Left ventricle myocardium inferior (tissue), 1 donor: ENCODE measurements around the gene CASP6. TPM values are rescaled to one million over a fixed set of nuclear protein-coding genes. Genes with fewer than 3 reads are reported as not detected.

Source experiments
- DNase-seq: peaks from one replicate; pipeline ENCODE4 v3.0.0-alpha.2; 2020
- H3K27ac ChIP-seq: fragments of 200-600 bp; replicated peaks from 2 replicates; pipeline ENCODE4 v1.8.0; 2021
- H3K27me3 ChIP-seq: fragments of 200-600 bp; 2 replicates; pipeline ENCODE4 v1.8.0; 2021; ENCODE audit warnings: low read depth
- H3K36me3 ChIP-seq: fragments of 200-600 bp; 2 replicates; pipeline ENCODE4 v1.8.0; 2021
- H3K4me1 ChIP-seq: fragments of 200-600 bp; 2 replicates; pipeline ENCODE4 v1.8.0; 2021
- H3K4me3 ChIP-seq: fragments of 200-600 bp; 2 replicates; pipeline ENCODE4 v1.8.0; 2021; ENCODE audit warnings: mild to moderate bottlenecking, moderate library complexity
- H3K9me3 ChIP-seq: fragments of 200-600 bp; replicated peaks from 2 replicates; pipeline ENCODE4 v1.8.0; 2021
- intact Hi-C: fragments of 100-400 bp; cut with micrococcal nuclease; formaldehyde crosslinking; loops from one replicate; pipeline ENCODE4 v1.11.0; 2022
- total RNA-seq: library from RNA; stranded (reverse); fragmentation: NEBNext Ultra II Directional; extraction: Animal tissue kit (Norgen Biotek cat#: 25700); gene quantifications from one replicate; pipeline ENCODE4 v1.2.1, GENCODE V29; 2021
- TF ChIP-seq, protein P1 (sequence below): fragments of 200-600 bp; IDR thresholded peaks from 2 replicates; pipeline ENCODE4 v1.8.0; 2021; ENCODE audit warnings: antibody characterized with exemption, mild to moderate bottlenecking, borderline replicate concordance
- donor health status: DM: no; HTN: yes; CAD: no; lungs with severe emphysema.

CASP6 gene
- total RNA-seq, 1 donor from 2014 or later: 6.0 TPM

DNA sequence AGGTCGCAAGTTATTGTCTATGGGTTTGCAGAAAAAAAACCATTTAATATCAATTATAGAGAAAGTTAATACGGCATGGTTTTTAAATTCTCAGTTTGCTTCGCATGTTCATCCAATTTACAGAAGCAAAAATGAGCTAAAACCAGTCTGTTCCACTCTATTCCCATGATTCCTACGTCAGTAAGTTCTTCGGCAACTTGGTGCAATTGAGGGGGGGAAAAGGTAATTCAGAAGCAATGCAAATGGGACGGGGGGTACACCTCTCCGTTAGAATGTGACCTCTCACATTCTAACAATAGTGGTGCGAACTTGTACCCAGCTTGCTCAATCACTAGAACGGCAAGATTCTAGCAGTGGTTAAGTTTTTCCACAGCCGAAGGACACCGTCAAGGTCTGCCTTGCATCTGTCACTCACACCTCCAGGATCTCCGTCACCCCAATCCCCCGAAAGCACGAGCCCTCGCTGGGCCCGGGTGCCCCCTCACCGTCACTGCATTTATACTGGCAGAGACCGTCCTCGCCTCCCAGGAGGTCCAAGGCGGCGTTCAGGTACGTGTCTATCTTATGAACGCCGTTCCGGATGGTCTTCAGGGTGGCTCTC lies 26.0 kb upstream of the CASP6 start:
- Histone ChIP-seq H3K4me3 (peak overlapping the region; percentile 85), H3K9me3 (no peaks in the 10 kb centered on the region), H3K4me1 (peaks cover 30% of the 10 kb centered on the region), H3K36me3 (peaks cover 3% of the 10 kb centered on the region), H3K27ac (peak overlapping the region; percentile 89), H3K27me3 (no peaks in the 10 kb centered on the region)
- TF ChIP-seq, protein P1, sequence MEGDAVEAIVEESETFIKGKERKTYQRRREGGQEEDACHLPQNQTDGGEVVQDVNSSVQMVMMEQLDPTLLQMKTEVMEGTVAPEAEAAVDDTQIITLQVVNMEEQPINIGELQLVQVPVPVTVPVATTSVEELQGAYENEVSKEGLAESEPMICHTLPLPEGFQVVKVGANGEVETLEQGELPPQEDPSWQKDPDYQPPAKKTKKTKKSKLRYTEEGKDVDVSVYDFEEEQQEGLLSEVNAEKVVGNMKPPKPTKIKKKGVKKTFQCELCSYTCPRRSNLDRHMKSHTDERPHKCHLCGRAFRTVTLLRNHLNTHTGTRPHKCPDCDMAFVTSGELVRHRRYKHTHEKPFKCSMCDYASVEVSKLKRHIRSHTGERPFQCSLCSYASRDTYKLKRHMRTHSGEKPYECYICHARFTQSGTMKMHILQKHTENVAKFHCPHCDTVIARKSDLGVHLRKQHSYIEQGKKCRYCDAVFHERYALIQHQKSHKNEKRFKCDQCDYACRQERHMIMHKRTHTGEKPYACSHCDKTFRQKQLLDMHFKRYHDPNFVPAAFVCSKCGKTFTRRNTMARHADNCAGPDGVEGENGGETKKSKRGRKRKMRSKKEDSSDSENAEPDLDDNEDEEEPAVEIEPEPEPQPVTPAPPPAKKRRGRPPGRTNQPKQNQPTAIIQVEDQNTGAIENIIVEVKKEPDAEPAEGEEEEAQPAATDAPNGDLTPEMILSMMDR: no peak
- intact Hi-C loops: no loop called here
- no peak for DNase-seq

DNA sequence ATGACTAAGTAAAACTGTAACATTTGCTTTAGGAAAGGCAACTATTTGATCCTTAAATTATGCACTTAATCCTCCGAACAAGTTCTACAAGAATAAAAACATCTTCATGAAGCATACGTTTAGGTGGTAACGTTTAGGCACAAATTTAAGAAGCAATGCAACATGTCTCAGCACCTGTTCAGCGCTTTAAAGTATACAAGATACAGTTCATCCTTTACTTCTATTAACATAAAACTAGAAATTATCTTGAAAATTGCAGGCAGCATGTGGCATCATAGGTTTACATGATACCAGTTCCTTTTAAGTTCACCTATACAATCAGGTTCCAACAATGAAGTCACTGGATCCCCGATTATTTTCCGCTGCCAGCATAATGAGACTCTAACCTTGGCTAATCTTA lies 25.1 kb upstream of the CASP6 start:
- Histone ChIP-seq H3K9me3 (no peaks in the 10 kb centered on the region), H3K27me3 (no peaks in the 10 kb centered on the region), H3K27ac (no peak overlapping the region), H3K4me1 (peaks cover 30% of the 10 kb centered on the region), H3K4me3 (peak overlapping the region; percentile 85), H3K36me3 (peaks cover 3% of the 10 kb centered on the region)
- intact Hi-C loops: no loop called here
- no peak for DNase-seq
- TF ChIP-seq, protein P1: no peak

DNA sequence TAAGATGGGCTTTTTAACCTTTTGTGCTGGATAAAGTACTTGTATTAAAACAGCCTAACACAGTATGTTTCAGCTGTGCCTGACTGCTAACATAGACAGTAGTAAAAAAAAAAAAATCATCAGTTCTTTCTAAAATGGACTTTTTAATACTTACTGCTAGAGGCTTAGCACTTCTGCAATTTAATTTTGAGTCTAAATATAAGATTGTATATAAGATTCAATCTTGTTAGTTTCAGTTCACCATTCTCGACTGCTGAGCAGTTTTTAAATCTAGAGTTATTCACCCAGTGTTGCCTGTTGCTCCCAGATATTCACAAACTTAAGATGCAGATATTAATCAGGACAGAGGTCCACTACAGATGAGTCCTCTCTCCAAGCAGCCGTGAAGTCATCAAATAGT lies 19.9 kb upstream of the CASP6 start:
- no peak overlapping the region for H3K27ac ChIP-seq
- no peak for DNase-seq
- intact Hi-C loops: no loop called here
- H3K27me3 ChIP-seq: no peaks in the 10 kb centered on the region
- H3K9me3 ChIP-seq: no peaks in the 10 kb centered on the region
- H3K4me1 ChIP-seq: peaks cover 4% of the 10 kb centered on the region
- TF ChIP-seq, protein P1: no peak
- no peak overlapping the region for H3K4me3 ChIP-seq
- H3K36me3 ChIP-seq: peaks cover 3% of the 10 kb centered on the region

DNA sequence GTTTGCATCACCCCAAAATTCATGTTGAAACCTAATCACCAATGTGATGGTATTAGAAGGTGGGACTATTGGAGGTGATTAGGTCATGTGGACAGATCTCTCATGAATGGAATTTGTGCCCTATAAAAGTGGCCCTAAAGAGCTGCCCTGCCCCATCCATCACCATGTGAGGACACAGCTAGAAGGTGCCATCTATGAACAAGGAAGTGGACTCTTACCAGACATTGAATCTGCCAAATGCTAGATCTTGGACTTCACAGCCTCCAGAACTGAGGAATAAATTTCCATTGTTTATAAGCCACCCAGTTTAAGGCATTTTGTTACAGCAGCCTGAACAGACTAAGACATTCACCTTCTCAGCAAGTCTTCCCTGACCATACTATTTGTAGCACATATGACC lies 19.1 kb upstream of the CASP6 start:
- peaks cover 4% of the 10 kb centered on the region for H3K36me3 ChIP-seq
- TF ChIP-seq, protein P1: no peak
- intact Hi-C loops: no loop called here

DNA sequence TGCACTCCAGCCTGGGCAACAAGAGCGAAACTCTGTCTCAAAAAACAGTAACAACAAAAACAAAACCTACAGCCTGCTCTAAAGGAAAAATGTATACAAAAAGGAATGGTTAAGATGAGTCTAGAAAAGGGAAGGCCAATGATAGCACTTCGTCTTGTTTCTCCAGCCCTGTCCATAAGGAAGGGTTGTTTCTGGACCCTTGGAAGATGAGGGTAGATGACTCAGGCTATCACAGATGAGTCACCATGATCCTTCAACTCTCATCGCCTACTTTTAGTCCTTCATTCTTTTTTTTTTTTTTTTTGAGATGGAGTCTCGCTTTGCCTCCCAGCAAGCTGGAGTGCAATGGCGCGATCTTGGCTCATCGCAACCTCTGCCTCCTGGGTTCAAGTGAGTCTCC lies 17.8 kb upstream of the CASP6 start:
- no peak overlapping the region for H3K4me3 ChIP-seq
- peaks cover 17% of the 10 kb centered on the region for H3K36me3 ChIP-seq
- H3K4me1 ChIP-seq: no peaks in the 10 kb centered on the region
- TF ChIP-seq, protein P1: no peak
- DNase-seq: no peak
- no peaks in the 10 kb centered on the region for H3K27me3 ChIP-seq
- intact Hi-C loops: no loop called here
- H3K9me3 ChIP-seq: no peaks in the 10 kb centered on the region
- no peak overlapping the region for H3K27ac ChIP-seq

More for the DNA sequence above, 19.1 kb upstream of the CASP6 start:
- Histone ChIP-seq H3K4me3 (no peak overlapping the region), H3K9me3 (no peaks in the 10 kb centered on the region), H3K27ac (no peak overlapping the region), H3K27me3 (no peaks in the 10 kb centered on the region), H3K4me1 (no peaks in the 10 kb centered on the region)
- DNase-seq: no peak
